HG02610 (cell line): ENCODE measurements around the gene C5orf58.

Experiments
- ATAC-seq: cut with Tn5 transposase; IDR thresholded peaks from one replicate; pipeline ENCODE4 v1.9.1; 2021; ENCODE audit warnings: mild to moderate bottlenecking, moderate library complexity; ENCODE audit not compliant: unreplicated experiment

The C5orf58 gene

GRCh38 chr5:170232786-170233185, at the start of gene C5orf58:
Gene C5orf58, plus strand, starts transcription at chr5:170232985. Its CDS starts 1,992 bp downstream, at chr5:170234977.
- no peak for ATAC-seq

- ATAC-seq, result peak; percentile 78
These were observed 48.7 kb upstream of the C5orf58 start for GRCh38 chr5:170183816-170184687.

- ATAC-seq, result no peak
These were observed 48.0 kb upstream of the C5orf58 start for GRCh38 chr5:170184737-170185136.

GRCh38 chr5:170186156-170186555, 46.6 kb upstream of the C5orf58 start:
- no peak for ATAC-seq

- no peak for ATAC-seq
These were observed 45.9 kb upstream of the C5orf58 start for GRCh38 chr5:170186856-170187255.

GRCh38 chr5:170190436-170191134, 42.2 kb upstream of the C5orf58 start:
- ATAC-seq, result no peak

GRCh38 chr5:170192829-170193228, 40.0 kb upstream of the C5orf58 start:
- no peak for ATAC-seq

- no peak for ATAC-seq
These were observed 36.8 kb upstream of the C5orf58 start for GRCh38 chr5:170195961-170196360.

GRCh38 chr5:170200876-170201275, 31.9 kb upstream of the C5orf58 start:
- no peak for ATAC-seq

GRCh38 chr5:170201311-170201710, 31.5 kb upstream of the C5orf58 start:
- ATAC-seq, result no peak

- no peak for ATAC-seq
These were observed 30.7 kb upstream of the C5orf58 start for GRCh38 chr5:170202117-170202516.

- ATAC-seq, result no peak
These were observed 28.6 kb upstream of the C5orf58 start for GRCh38 chr5:170204202-170204601.

- no peak for ATAC-seq
These were observed 26.6 kb upstream of the C5orf58 start for GRCh38 chr5:170206216-170206615.

GRCh38 chr5:170206958-170207357, 25.8 kb upstream of the C5orf58 start:
- no peak for ATAC-seq

- no peak for ATAC-seq
These were observed 21.0 kb upstream of the C5orf58 start for GRCh38 chr5:170211575-170212334.

- ATAC-seq, result no peak
These were observed 16.4 kb upstream of the C5orf58 start for GRCh38 chr5:170216257-170216864.

- no peak for ATAC-seq
These were observed 15.0 kb upstream of the C5orf58 start for GRCh38 chr5:170217831-170218230.

- ATAC-seq, result no peak
These were observed 14.1 kb upstream of the C5orf58 start for GRCh38 chr5:170218726-170219125.

GRCh38 chr5:170219615-170220014, 13.2 kb upstream of the C5orf58 start:
- no peak for ATAC-seq

- no peak for ATAC-seq
These were observed 12.6 kb upstream of the C5orf58 start for GRCh38 chr5:170220191-170220590.

GRCh38 chr5:170221327-170221741, 11.5 kb upstream of the C5orf58 start:
- no peak for ATAC-seq
